SK-N-SH (cell line): ENCODE results near the gene POP5. TPM values are rescaled to one million over a fixed set of nuclear protein-coding genes. Genes with fewer than 3 reads are reported as not detected.

Experiments
- CTCF ChIA-PET: fragments of 300-600, 350-600 bp; formaldehyde crosslinking; extraction: SDS; loops from one replicate; lab custom pipeline; 2021; lab: Yijun Ruan, JAX
- POLR2A ChIA-PET: fragments of 350-600 bp; sonication (Branson Sonifier 250); formaldehyde crosslinking; extraction: SDS; loops from one replicate; lab custom pipeline; 2020; ENCODE audit warnings: antibody characterized with exemption, inconsistent platforms; lab: Yijun Ruan, JAX
- DNase-seq: peaks from one replicate; pipeline ENCODE4 v3.0.0; 2012
- H2AFZ ChIP-seq: fragments of 200-600 bp; sonication (generic); 2 replicates; pipeline ENCODE4 v1.8.1; 2016; ENCODE audit warnings: antibody characterized with exemption, mild to moderate bottlenecking, low read depth
- H3F3A ChIP-seq: fragments of 200-600 bp; sonication (generic); replicated peaks from 2 replicates; pipeline ENCODE3; 2016; ENCODE audit warnings: antibody characterized with exemption, mild to moderate bottlenecking; ENCODE audit not compliant: insufficient read depth
- H3K27ac ChIP-seq, 2 experiments: fragments of 200-500 bp in 1 of 2; fragments of 200-600 bp in 1 of 2; sonication (Bioruptor generic) in 1 of 2; sonication (generic), shearing (Covaris generic) in 1 of 2; 2 replicates each; pipeline versions ENCODE4 v1.5.1 to v1.6.1; 2014 to 2016; ENCODE audit warnings: low read depth in 2 of 2, inconsistent platforms in 1 of 2, low read length in 1 of 2, mild to moderate bottlenecking in 1 of 2, mixed read lengths in 1 of 2
- H3K27me3 ChIP-seq: fragments of 200-600 bp; sonication (generic), shearing (Covaris generic); 2 replicates; pipeline ENCODE4 v1.6.1; 2016; ENCODE audit warnings: mixed run types; ENCODE audit not compliant: insufficient read depth
- H3K36me3 ChIP-seq, 2 experiments: fragments of 200-500 bp in 1 of 2; fragments of 200-600 bp in 1 of 2; sonication (Bioruptor generic) in 1 of 2; sonication (generic) in 1 of 2; replicated peaks in 1 of 2; 2 replicates each; pipeline versions ENCODE3 to v1.5.1; 2014 to 2016; ENCODE audit warnings: low read length in 1 of 2, mild to moderate bottlenecking in 1 of 2; ENCODE audit not compliant: insufficient read depth in 2 of 2, control insufficient read depth in 1 of 2
- H3K4me1 ChIP-seq, 2 experiments: fragments of 200-500 bp in 1 of 2; fragments of 200-600 bp in 1 of 2; sonication (Bioruptor generic) in 1 of 2; sonication (generic), shearing (Covaris generic) in 1 of 2; 2 replicates each; pipeline versions ENCODE4 v1.5.1 to v1.6.1; 2014 to 2016; ENCODE audit warnings: low read depth in 1 of 2, low read length in 1 of 2, mixed run types in 1 of 2; ENCODE audit not compliant: insufficient read depth in 2 of 2, control insufficient read depth in 1 of 2
- H3K4me2 ChIP-seq: fragments of 200-600 bp; sonication (generic), shearing (Covaris generic); 2 replicates; pipeline ENCODE4 v1.6.1; 2017; ENCODE audit warnings: mixed run types
- H3K4me3 ChIP-seq, 2 experiments: fragments of 200-500 bp in 1 of 2; fragments of 200-600 bp in 1 of 2; sonication (Bioruptor generic) in 1 of 2; sonication (generic), shearing (Covaris generic) in 1 of 2; 2 replicates each; pipeline versions ENCODE4 v1.5.1 to v1.8.1; 2014 to 2016; ENCODE audit warnings: low read depth in 2 of 2, inconsistent platforms in 1 of 2, low read length in 1 of 2, mild to moderate bottlenecking in 1 of 2, mixed read lengths in 1 of 2, moderate library complexity in 1 of 2
- H3K79me2 ChIP-seq: fragments of 200-600 bp; sonication (generic); 2 replicates; pipeline ENCODE4 v1.8.1; 2017; ENCODE audit warnings: mild to moderate bottlenecking; ENCODE audit not compliant: insufficient read depth
- H3K9ac ChIP-seq: fragments of 200-600 bp; sonication (generic); 2 replicates; pipeline ENCODE4 v1.6.1; 2017; ENCODE audit warnings: mixed run types
- H3K9me2 ChIP-seq: fragments of 200-600 bp; sonication (generic); 2 replicates; pipeline ENCODE4 v1.6.1; 2017; ENCODE audit warnings: mixed run types
- H3K9me3 ChIP-seq: fragments of 200-600 bp; sonication (generic); 2 replicates; pipeline ENCODE4 v1.6.1; 2017; ENCODE audit warnings: mixed run types, mild to moderate bottlenecking, moderate library complexity
- H4K20me1 ChIP-seq: fragments of 200-600 bp; sonication (generic); 2 replicates; pipeline ENCODE4 v1.6.1; 2017; ENCODE audit warnings: mild to moderate bottlenecking, mixed run types; ENCODE audit not compliant: insufficient read depth
- EP300 ChIP-seq, 2 experiments: IDR thresholded peaks; 2 replicates each; pipeline versions ENCODE4 v1.4.0 to v1.6.1; 2012; ENCODE audit warnings: borderline replicate concordance in 1 of 2, low read depth in 1 of 2, low read length in 1 of 2
- FOXJ3 ChIP-seq: sonication (generic); formaldehyde crosslinking; IDR thresholded peaks from 2 replicates; pipeline ENCODE4 v1.5.1; 2020; ENCODE audit warnings: mild to moderate bottlenecking, missing genetic modification reagents
- GATA2 ChIP-seq: sonication (generic); formaldehyde crosslinking; IDR thresholded peaks from 2 replicates; pipeline ENCODE4 v1.5.0; 2020; ENCODE audit warnings: mild to moderate bottlenecking, missing genetic modification reagents
- JUND ChIP-seq: IDR thresholded peaks from 2 replicates; pipeline ENCODE4 v1.4.0; 2012
- MAX ChIP-seq: IDR thresholded peaks from 2 replicates; pipeline ENCODE4 v1.4.0; 2012; ENCODE audit warnings: low read depth
- MXI1 ChIP-seq: IDR thresholded peaks from 2 replicates; pipeline ENCODE4 v1.6.1; 2012; ENCODE audit warnings: mild to moderate bottlenecking, low read depth, low read length, improper control_type of control experiment
- NRF1 ChIP-seq: IDR thresholded peaks from 2 replicates; pipeline ENCODE4 v1.6.1; 2012; ENCODE audit warnings: low read depth, mild to moderate bottlenecking, low read length
- PBX3 ChIP-seq: IDR thresholded peaks from 2 replicates; pipeline ENCODE4; 2012
- POLR2AphosphoS5 ChIP-seq: IDR thresholded peaks from 2 replicates; pipeline ENCODE4 v1.6.1; 2012; ENCODE audit warnings: low read depth, low read length
- SIN3A ChIP-seq: IDR thresholded peaks from 2 replicates; pipeline ENCODE4 v1.6.1; 2012; ENCODE audit warnings: low read depth, mild to moderate bottlenecking, low read length, moderate library complexity, borderline replicate concordance
- TCF12 ChIP-seq: IDR thresholded peaks from 2 replicates; pipeline ENCODE4 v1.4.0; 2012
- USF1 ChIP-seq: IDR thresholded peaks from 2 replicates; pipeline ENCODE4 v1.4.0; 2012; ENCODE audit warnings: low read depth, borderline replicate concordance
- USF2 ChIP-seq: fragments of 150-350 bp; IDR thresholded peaks from 2 replicates; pipeline ENCODE4 v1.6.1; 2017; ENCODE audit warnings: antibody characterized with exemption, low read length, low read depth, borderline replicate concordance
- WGBS: methylation state at CpG from one replicate; pipeline ENCODE4 v1.1.6; 2017; ENCODE audit warnings: low lambda C conversion rate; 5-methylcytosine and 5-hydroxymethylcytosine counted together
- polyA plus RNA-seq, 3 experiments: library from polyadenylated mRNA; depleted of rRNA; stranded (reverse); fragments of >200 nt; gene quantifications; 2 replicates each; pipeline ENCODE4 v1.2.3, GENCODE V29; 2012

Gene POP5
- polyA plus RNA-seq, 1 of the 3 experiments (the other 2 are of a cell fraction), result 129 TPM

- peak; percentile 31 for TF ChIP-seq MAX
- peak; percentile 24; the same call in 1 of the 2 replicates for TF ChIP-seq SIN3A
- TF ChIP-seq NRF1, result peak; percentile 71
- no peak for TF ChIP-seq USF2
- TF ChIP-seq PBX3, result peak; percentile 19; the same call in 1 of the 2 replicates
- no peak for TF ChIP-seq EP300 (IDR thresholded peaks at IDR 0.05; ENCODE audit: borderline replicate concordance in 1 of 2, low read depth in 1 of 2, low read length in 1 of 2)
- no peak for TF ChIP-seq TCF12
- TF ChIP-seq POLR2AphosphoS5, result peak; percentile 90
- peak; percentile 88 for TF ChIP-seq MXI1
- TF ChIP-seq JUND, result no peak
- no peak for TF ChIP-seq FOXJ3
These were observed at the start of gene POP5 (continued) for GRCh38 chr12:120580787-120581723.

- H3K9ac ChIP-seq, result no peak overlapping the region
- H3K27ac ChIP-seq, result no peak overlapping the region
- H3K9me2 ChIP-seq, result no peaks in the 10 kb centered on the region
- no peaks in the 10 kb centered on the region for H3K79me2 ChIP-seq
- H3K4me2 ChIP-seq, result no peak overlapping the region
- H4K20me1 ChIP-seq, result no peaks in the 10 kb centered on the region
- CTCF ChIA-PET, result interaction anchor here (0.8 to 12.3 kb wide), 6 partner anchors 10 to 341 kb away, joined by 3 to 94 read pairs (median 4); partner anchors contain the start of gene CABP1
- peak; percentile 70 for TF ChIP-seq GATA2
- TF ChIP-seq USF1, result no peak
- TF ChIP-seq, all 33 proteins: peak for 1
- H3K9me3 ChIP-seq, result no peaks in the 10 kb centered on the region
- 39% methylated on average over 15 of the region's 15 CpGs for whole genome bisulfite sequencing
- peak; percentile 61 for DNase-seq
- no peaks in the 10 kb centered on the region for H3F3A ChIP-seq
- POLR2A ChIA-PET, result no interaction called here
- H2AFZ ChIP-seq, result no peak overlapping the region
- no peaks in the 10 kb centered on the region for H3K27me3 ChIP-seq
- H3K4me1 ChIP-seq, result peaks cover 0 to 11% of the 10 kb centered on the region in 2 experiments; a peak in 1 of 4 replicates
- no peak overlapping the region for H3K4me3 ChIP-seq
- H3K36me3 ChIP-seq, result no peaks in the 10 kb centered on the region
These were observed 49.1 kb upstream of the POP5 start for GRCh38 chr12:120630104-120630892.
